ENCODE results near the gene SPIB. TPM values are rescaled to one million over a fixed set of nuclear protein-coding genes. Genes with fewer than 3 reads are reported as not detected.

The SPIB gene
- total RNA-seq, 4 donors from 2014 or later = not detected

DNA sequence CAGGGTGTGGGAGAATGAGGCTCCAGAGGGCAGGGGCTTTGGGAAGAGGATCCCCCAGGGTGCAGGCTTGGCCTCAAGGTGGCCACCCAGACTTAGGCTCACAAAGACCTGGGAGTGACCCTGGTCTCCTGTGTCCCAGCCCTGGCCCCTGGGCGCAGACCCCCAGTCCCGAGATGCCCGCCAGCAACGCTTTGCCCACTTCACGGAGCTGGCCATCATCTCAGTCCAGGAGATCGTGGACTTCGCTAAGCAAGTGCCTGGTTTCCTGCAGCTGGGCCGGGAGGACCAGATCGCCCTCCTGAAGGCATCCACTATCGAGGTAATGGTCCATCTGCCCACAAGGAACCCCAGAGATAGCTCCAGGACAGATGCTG is 39.9 kb upstream of the SPIB start:
- TF ChIP-seq, protein P1, sequence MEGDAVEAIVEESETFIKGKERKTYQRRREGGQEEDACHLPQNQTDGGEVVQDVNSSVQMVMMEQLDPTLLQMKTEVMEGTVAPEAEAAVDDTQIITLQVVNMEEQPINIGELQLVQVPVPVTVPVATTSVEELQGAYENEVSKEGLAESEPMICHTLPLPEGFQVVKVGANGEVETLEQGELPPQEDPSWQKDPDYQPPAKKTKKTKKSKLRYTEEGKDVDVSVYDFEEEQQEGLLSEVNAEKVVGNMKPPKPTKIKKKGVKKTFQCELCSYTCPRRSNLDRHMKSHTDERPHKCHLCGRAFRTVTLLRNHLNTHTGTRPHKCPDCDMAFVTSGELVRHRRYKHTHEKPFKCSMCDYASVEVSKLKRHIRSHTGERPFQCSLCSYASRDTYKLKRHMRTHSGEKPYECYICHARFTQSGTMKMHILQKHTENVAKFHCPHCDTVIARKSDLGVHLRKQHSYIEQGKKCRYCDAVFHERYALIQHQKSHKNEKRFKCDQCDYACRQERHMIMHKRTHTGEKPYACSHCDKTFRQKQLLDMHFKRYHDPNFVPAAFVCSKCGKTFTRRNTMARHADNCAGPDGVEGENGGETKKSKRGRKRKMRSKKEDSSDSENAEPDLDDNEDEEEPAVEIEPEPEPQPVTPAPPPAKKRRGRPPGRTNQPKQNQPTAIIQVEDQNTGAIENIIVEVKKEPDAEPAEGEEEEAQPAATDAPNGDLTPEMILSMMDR (IDR thresholded peaks at IDR 0.05; ENCODE audit: low read depth) = no peak

DNA sequence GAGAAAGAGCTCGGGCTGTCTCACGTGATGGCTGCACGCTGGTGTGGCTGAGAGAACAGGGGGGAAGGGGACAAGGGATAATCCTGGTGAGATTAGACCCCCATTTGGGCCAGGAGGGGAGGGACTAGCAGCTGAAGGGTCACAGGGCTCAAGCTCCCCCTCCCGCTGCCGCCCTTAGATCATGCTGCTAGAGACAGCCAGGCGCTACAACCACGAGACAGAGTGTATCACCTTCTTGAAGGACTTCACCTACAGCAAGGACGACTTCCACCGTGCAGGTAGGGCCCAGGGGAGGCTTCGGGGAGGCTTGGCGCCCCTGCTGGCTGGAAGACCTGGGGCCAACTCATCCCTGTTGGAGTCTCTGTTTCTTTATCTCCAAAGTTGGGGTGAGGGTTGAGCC is 39.1 kb upstream of the SPIB start:
- TF ChIP-seq, protein P1 (IDR thresholded peaks at IDR 0.05; ENCODE audit: low read depth) = no peak

DNA sequence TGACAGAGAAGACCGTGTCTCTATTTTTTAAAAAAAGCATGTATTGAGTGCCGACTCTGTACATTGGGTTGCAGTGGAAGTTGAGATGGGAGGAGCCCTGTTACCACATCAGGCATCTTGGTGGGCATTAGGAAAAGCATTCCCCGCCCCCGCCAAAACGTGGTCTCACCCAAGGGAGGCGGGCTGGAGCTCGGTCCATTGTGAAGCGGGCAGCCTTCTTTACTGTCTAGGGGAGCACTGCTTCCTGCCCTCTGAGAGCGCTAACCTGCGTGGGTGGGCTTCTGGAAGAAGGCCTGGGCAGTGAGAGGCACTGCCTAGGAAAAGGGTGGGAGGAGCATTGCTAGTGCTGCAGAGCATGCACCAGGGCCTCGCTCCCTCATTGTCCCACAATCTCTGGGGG is 38.6 kb upstream of the SPIB start:
- TF ChIP-seq, protein P1 (IDR thresholded peaks at IDR 0.05; ENCODE audit: low read depth) = no peak

DNA sequence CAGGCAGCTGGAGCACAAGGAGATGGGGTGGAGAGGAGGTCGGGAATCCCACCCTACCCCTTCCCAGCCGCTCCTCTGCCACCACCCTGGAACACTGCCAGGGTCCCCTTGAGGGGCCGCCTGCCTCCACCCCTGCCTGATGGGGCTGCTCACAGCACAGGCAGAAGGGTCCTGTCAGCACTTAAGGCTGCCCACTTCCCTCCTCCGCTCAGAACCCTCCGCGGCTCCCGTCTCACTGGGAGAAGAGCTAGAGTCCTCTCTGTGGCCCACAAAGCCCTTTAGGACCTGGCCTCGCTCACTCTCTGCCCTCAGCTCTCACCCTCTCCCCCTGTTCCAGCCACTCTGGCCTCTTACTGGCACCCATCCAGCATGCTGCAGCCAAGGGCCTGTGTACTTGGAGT is 38.0 kb upstream of the SPIB start:
- TF ChIP-seq, protein P1 (IDR thresholded peaks at IDR 0.05; ENCODE audit: low read depth) = no peak

DNA sequence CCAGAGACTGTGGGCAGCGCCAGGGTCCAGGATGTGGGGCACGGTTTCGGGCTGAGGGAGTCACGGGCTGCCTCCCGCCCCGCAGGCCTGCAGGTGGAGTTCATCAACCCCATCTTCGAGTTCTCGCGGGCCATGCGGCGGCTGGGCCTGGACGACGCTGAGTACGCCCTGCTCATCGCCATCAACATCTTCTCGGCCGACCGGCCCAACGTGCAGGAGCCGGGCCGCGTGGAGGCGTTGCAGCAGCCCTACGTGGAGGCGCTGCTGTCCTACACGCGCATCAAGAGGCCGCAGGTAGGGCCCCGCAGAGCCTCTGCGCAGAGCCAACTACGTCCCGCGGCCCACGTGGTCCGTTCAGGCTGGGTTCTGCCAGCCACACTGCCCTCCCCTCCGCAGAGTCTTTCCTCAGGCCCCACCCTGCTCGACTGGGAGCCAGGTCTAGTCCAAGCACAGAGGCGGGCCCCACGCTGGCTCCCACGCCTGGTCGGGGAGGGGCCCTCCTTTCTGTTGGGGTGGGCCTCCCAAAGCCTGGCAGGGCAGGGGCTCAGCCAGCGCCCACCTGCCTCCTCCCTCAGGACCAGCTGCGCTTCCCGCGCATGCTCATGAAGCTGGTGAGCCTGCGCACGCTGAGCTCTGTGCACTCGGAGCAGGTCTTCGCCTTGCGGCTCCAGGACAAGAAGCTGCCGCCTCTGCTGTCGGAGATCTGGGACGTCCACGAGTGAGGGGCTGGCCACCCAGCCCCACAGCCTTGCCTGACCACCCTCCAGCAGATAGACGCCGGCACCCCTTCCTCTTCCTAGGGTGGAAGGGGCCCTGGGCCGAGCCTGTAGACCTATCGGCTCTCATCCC is 36.6 kb upstream of the SPIB start:
- TF ChIP-seq, protein P1 (IDR thresholded peaks at IDR 0.05; ENCODE audit: low read depth) = no peak

DNA sequence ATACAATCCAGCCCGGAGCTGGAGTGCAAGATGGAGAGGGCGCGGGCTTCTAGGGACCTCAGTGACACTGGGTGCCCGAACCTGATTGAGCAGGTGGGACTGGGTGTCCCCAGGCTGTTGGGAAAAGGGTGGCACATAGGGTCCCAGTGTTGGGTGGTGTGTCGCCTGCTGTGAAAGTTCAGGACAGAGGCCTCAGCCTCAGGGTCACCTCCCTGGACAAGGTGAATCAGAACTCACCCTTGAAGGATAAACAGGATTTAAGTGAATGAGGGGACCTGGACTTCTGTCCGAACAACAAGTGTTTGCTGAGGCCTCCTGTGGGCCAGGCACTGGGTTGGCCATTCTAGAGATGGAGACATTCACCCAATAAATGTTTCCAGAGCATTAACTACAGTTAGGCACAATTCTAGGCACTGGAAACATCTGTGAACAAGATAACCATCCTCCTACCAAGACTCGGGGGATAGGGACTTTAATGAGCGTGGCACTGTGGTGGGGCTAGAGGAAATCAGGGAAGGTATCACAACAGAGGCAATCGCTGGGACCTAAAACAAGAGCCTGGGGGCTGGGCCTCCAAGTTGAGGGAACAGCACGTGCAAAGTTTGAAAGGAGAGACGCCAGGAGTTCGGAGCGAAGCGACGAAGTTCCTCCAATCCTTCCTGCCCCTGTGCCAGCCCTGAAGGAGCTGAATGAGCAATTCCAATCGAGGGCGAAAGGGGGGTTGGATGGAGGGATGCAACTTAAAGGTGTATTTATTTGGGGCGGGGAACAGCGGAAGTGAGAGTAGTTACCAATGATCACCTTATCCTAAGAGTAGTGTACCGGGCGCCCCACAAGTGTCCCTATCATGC is 35.5 kb upstream of the SPIB start:
- TF ChIP-seq, protein P1 (IDR thresholded peaks at IDR 0.05; ENCODE audit: low read depth) = no peak

Data from subcutaneous adipose tissue (tissue), 4 donors.